HCT116 (cell line): ENCODE results near the gene AGRP.

Source experiments
- CTCF ChIP-seq, 3 experiments: fragments of 200-600 bp in 1 of 3; sonication (generic) in 1 of 3; IDR thresholded peaks in 2 of 3; conservative IDR thresholded peaks in 1 of 3; 2 replicates each; pipeline ENCODE4 v1.5.1; 2012 to 2017; ENCODE audit warnings: low read depth in 2 of 3, low read length in 2 of 3, antibody characterized with exemption in 1 of 3, borderline replicate concordance in 1 of 3, control low read depth in 1 of 3, mild to moderate bottlenecking in 1 of 3, mixed read lengths in 1 of 3, mixed run types in 1 of 3, moderate library complexity in 1 of 3; ENCODE audit not compliant: insufficient read depth in 1 of 3
- EZH2 ChIP-seq: fragments of 200-600 bp; sonication (generic); IDR thresholded peaks from 2 replicates; pipeline ENCODE4 v1.6.1; 2017; ENCODE audit warnings: antibody characterized with exemption, mixed run types
- JUND ChIP-seq: IDR thresholded peaks from 2 replicates; pipeline ENCODE4 v1.6.1; 2012
- POLR2A ChIP-seq: IDR thresholded peaks from 2 replicates; pipeline ENCODE4 v1.7.0; 2011; ENCODE audit warnings: borderline replicate concordance; ENCODE audit not compliant: insufficient read depth, insufficient read length; ENCODE audit errors: extremely low read depth
- POLR2AphosphoS5 ChIP-seq: IDR thresholded peaks from 2 replicates; pipeline ENCODE4 v1.6.1; 2011; ENCODE audit warnings: mild to moderate bottlenecking, low read depth, low read length, moderate library complexity
- RAD21 ChIP-seq: IDR thresholded peaks from 2 replicates; pipeline ENCODE4 v1.6.1; 2012; ENCODE audit warnings: low read depth, mild to moderate bottlenecking
- REST ChIP-seq: IDR thresholded peaks from 2 replicates; pipeline ENCODE4 v1.6.1; 2012; ENCODE audit warnings: low read depth
- SIN3A ChIP-seq: IDR thresholded peaks from 2 replicates; pipeline ENCODE4 v1.6.1; 2012; ENCODE audit warnings: low read depth
- TCF7L2 ChIP-seq: IDR thresholded peaks from 2 replicates; pipeline ENCODE4 v1.7.0; 2011; ENCODE audit warnings: borderline replicate concordance, inconsistent platforms; ENCODE audit not compliant: insufficient read depth, insufficient read length; ENCODE audit errors: extremely low read depth
- YY1 ChIP-seq: IDR thresholded peaks from 2 replicates; pipeline ENCODE4 v1.6.1; 2011; ENCODE audit warnings: low read length, low read depth, moderate library complexity, mild to moderate bottlenecking; ENCODE audit not compliant: insufficient replicate concordance; ENCODE audit errors: extremely low read depth
- ZBTB33 ChIP-seq: IDR thresholded peaks from 2 replicates; pipeline ENCODE4 v1.6.1; 2011; ENCODE audit warnings: mild to moderate bottlenecking, low read length, moderate library complexity; ENCODE audit not compliant: insufficient replicate concordance; ENCODE audit errors: extremely low read depth
- ZFX ChIP-seq: fragments of 450-650 bp; IDR thresholded peaks from 2 replicates; pipeline ENCODE4 v1.6.1; 2017
- ZNF274 ChIP-seq: fragments of 200-500 bp; sonication (Bioruptor generic); IDR thresholded peaks from 2 replicates; pipeline ENCODE4 v1.6.1; 2014; ENCODE audit warnings: mild to moderate bottlenecking, low read depth, low read length, inconsistent platforms
- TF ChIP-seq, protein P1 (sequence below): IDR thresholded peaks from 2 replicates; pipeline ENCODE4 v1.6.1; 2012

DNA sequence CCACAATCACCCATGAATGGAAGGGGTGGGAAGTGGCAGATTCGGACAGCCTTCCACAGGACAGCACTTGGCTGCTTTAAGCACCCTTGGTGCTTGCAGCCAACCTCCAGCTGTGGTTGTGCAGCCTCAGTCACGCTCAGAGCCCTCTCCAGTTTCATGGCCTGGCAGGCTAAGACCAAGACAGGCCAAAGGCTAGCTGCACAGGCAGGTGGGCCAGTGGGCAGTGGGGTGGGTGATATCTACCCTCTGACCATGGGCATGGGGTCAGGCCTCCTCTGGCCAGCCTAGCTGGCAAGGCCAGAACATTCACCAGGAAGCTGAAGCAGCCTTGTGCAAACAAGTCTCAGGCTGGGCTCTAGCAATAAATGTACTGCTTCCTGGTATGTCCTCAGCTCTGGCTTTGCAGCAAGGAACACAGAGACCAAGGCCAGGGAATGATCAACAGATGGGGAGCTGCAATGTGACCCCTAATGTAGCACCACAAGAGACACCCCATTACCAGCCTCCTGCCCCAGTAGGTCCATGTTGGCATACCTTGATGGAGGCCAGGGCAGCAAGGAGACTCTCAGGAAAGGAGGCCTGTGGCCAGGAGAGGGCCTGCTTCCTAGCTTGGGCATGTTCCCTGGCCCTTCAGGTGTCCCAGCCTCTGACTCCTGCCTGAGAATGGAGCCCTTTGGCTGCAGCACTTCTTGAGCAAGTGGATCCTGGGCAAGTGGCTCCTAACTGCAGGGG, 31.5 kb downstream of the AGRP start:
- TF ChIP-seq, protein P1, sequence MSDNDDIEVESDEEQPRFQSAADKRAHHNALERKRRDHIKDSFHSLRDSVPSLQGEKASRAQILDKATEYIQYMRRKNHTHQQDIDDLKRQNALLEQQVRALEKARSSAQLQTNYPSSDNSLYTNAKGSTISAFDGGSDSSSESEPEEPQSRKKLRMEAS = no peak
- TF ChIP-seq POLR2A (no peak), EZH2 (no peak), JUND (no peak), CTCF (IDR thresholded peaks at IDR 0.05 in 2 of 3, conservative IDR thresholded peaks at IDR 0.05 in 1 of 3; ENCODE audit: borderline replicate concordance in 1 of 3, insufficient read depth in 1 of 3, low read depth in 2 of 3, low read length in 2 of 3) (no peak), RAD21 (no peak), POLR2AphosphoS5 (no peak), TCF7L2 (no peak), SIN3A (no peak), YY1 (no peak), REST (no peak), ZBTB33 (no peak), ZNF274 (no peak), ZFX (no peak)
